PFSK-1 (cell line): ENCODE measurements around the gene HTR3A.

ENCODE experiments used
- FOXP2 ChIP-seq: optimal IDR thresholded peaks from 2 replicates; pipeline ENCODE3; 2011; ENCODE audit warnings: borderline replicate concordance, control low read depth, inconsistent platforms; ENCODE audit not compliant: insufficient read depth; ENCODE audit errors: extremely low read length, extremely low read depth
- POLR2AphosphoS5 ChIP-seq: IDR thresholded peaks from 2 replicates; pipeline ENCODE4 v1.6.1; 2012; ENCODE audit warnings: low read depth, mild to moderate bottlenecking, control low read depth, low read length, moderate library complexity

DNA sequence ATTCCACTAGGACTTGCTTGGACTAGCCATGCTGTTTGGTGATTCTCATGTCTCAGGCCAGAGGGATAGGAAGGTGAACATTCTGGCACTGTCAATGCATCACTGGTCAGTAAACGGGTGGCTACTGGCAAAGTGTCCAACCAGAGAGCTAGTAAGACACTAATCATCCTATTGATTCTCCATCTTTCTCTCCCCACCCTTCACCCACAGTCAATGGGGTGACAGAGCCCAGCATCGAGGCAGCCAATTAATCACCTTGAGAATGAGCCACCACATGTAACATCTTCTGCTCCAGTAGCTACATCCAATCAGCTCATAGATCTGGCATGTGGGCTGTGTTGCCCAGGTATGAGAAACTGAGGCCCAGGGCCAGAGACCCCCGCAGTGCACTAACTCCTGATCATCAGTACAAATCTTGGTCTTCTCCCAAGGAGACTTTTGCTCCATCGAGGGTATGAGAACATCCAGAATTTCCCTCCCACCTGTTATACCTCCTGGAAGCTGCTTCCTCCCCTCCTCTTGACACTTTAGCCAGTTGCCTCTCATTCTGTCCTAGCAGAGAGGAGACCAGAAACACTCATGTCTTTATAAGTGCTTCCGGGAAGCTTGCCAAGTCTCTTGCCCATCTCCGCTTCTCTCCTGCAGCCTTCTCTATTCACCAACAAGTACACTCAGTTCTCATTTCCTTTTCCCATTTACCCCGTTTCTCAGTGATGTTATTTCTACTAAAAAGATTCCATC, 17.0 kb downstream of the HTR3A start:
- no peak for TF ChIP-seq POLR2AphosphoS5
- no peak for TF ChIP-seq FOXP2
